ENCODE results near the gene SEPTIN12. TPM values are rescaled to one million over a fixed set of nuclear protein-coding genes. Genes with fewer than 3 reads are reported as not detected.
"Not testable (repeated sequence)": the region's sequence is repeated elsewhere in the genome, so short reads cannot be mapped to it uniquely, and the experiment has no call there.

Gene SEPTIN12
- total RNA-seq, 1 donor from 2014 or later = not detected

DNA sequence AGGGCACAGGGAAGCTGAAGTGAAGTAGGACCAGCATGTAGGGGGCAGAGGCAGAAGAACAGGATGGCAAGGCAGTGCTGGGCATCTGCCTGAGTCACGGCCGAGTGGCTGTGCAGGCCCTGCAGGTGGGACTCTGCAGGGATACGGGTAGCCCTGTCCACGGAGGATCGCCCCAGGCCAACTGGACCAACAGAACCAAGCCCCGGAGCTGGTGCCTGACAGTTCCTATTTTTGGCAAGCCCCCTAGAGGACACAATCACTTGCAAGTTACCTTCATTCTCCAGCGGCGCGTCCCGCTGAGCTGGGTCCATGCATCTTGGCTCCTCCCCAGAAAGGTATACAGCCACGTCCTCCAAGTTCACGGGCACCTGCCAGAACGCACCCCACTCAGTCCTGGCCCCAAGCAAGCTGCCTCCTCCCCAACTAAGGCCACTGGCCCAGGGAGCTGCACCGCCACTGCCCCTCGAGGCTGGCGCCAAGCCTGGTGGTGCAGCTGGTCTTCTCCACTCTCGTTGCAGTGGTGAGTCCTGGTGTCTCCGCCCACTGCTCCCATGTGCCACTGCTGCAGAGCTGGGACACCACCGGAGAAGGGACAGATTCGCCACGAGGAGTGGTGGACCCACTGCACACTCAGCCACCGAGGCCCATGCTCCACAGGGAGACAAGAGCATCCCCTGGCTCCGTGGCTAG, 27.8 kb downstream of the SEPTIN12 start:
- no peak for DNase-seq (ENCODE audit: extremely low read depth, low read depth, low spot score)

DNA sequence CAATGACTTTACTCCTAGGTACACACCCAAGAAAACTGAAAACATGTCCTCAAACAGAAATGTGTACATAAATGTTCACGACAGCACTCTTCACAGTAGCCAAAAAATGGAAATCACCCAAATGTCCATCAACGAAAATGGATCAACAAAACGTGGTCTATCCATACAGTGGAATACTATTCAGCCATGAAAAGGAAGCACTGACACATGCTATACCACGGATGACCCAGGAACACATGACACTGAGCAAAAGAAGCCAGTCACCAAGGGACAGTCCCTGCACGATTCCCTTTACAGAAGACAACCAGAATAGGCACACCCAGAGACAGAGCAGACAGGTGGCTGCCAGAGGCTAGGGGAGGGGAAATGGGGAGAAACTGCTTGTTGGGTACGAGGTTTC, 32.5 kb downstream of the SEPTIN12 start:
- DNase-seq (ENCODE audit: extremely low read depth, low read depth, low spot score) = no peak

DNA sequence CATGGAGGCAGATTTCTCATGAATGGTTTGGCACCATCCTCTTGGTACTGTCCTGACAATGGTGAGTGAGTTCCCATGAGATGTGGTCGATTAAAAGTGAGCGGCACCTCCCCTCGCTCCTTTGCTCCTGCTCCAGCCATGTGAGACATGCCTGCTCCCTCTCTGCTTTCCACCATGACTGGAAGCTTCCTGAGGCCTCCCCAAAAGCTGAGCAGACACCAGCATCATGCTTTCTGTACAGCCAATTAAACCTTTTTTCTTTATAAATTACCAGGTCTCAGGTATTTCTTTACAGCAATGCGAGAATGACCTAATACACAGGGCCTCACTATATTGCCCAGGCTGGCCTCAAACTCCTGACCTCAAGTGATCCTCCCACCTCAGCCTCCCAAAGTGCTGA, 33.3 kb downstream of the SEPTIN12 start:
- no peak for DNase-seq (ENCODE audit: extremely low read depth, low read depth, low spot score)

DNA sequence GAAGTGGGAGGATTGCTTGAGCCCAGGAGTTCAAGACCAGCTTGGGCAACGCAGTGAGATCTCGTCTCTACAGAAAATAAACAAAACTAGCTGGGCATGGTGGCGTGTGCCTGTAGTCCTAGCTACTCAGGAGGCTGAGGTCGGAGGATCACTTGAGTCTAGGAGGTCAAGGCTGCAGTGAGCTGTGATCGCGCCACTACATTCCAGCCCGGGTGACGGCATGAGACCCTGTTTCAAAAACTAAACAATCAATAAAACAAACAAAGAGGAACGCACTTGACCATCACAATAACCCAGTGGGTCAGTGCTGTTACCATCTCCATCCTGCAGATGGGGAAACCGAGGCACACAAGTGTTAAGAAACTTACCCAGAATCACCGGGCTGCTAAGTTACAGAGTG, 34.9 kb downstream of the SEPTIN12 start:
- no peak for DNase-seq (ENCODE audit: extremely low read depth, low read depth, low spot score)

DNA sequence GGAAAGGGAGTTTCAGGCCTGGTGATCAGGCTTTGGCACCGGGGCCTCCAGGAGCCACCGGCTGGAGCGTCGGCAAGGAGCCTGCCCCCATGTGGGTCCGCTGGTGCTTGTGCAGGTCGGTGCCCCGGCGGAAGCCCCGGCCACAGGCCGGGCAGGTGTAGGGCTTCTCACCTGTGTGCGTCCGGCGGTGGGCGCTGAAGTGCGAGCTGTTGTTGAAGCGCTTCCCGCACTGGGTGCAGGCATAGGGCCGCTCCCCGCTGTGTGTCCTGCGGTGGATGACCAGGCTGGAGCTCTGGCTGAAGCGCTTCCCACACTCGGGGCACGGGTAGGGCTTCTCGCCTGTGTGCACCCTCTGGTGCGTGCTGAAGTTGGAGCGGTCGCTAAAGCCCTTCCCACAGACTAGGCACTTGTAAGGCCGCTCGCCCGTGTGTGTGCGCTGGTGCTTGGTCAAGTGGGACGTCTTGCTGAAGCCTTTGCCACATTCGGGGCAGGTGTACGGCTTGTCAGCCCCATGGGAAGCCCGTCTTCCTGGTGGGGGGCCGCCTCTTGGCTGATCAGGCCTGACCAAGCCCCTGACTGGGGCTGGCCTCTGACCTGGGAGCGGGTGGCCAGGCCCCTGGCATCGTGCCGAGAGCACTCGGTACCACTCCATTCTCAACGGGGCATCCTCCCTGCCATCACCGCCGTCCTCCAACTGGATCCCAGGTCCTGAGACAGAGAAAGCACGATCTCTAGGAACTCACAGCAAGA, 35.6 kb downstream of the SEPTIN12 start:
- no peak for DNase-seq (ENCODE audit: extremely low read depth, low read depth, low spot score)

DNA sequence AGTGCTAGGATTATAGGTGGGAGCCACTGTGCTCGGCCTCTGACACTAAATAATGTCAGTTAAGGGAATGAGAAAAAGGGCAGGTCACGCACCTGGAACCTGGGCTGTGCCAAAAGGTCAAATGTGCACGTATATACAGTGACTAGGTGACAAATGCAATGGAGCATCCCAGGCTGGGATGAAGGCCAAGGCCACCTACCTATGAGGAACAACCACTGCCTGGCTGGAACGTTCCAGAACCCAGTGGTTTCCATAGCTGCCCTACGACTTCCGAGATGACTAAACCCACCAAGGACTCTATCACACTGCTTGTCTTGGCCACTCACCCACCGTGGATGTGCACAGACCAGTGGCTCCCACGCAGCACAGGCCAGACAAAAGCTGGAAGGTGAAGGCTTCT, 37.2 kb downstream of the SEPTIN12 start:
- no peak for DNase-seq (ENCODE audit: extremely low read depth, low read depth, low spot score)

DNA sequence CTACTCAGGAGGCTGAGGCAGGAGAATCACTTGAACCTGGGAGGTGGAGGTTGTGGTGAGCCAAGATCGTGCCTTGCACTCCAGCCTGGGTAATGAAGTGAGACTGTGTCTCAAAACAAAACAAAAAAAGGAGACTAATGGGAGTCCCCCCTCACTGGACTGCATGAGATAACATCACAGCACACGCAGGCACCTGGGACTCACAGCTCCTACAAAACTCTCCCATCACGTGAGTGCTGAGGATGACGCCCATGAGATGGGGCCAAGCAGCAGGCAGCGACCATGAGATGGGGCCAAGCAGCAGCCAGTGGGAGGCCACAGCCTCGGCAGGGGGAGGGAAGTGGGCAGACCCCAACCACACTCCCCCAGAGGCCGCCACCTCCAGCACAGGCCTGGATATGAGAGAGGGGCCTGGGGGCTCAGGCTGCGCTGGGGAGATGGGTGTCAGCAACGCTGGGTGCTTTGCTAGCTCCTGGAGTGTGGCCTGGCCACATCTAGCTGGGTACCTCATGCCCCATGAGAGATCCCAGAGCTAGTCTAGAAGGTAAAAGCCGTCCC, 38.4 kb downstream of the SEPTIN12 start:
- DNase-seq (ENCODE audit: extremely low read depth, low read depth, low spot score) = no peak

DNA sequence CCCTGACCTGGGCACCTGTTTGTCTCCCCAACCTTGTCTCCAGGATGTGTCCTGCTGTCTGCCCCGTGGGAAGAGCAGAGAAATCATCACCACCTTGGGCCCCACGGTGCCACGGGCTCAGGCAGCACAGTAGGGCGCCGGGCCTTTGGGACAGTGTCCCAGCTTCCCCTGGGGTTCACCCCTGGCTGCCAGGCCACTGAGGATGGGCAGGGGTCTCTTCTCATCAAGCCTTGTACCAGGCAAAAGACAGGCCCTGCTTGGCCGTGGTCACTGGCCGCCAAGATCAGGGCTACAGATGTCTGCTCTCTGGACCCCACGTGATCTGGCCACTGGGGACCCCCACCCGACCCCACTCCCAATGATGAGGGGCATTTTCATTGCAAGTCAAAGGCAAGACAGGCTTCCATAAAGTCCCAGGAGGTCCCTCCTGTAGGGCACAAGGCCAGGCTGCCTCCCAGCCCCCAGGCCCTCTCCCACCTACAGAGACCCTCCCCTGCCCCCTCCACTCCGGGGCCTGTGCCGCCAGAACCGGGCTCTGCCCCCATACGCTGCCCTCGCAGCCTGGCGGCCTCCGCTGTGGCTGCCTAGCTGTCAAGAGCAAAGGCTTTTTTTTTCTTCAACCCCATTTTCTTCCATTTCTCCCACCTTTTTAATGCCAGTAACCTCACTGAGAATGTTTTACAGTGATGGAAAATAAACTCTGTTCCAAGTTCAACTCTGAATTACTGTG, 39.3 kb downstream of the SEPTIN12 start:
- DNase-seq (ENCODE audit: extremely low read depth, low read depth, low spot score) = no peak

DNA sequence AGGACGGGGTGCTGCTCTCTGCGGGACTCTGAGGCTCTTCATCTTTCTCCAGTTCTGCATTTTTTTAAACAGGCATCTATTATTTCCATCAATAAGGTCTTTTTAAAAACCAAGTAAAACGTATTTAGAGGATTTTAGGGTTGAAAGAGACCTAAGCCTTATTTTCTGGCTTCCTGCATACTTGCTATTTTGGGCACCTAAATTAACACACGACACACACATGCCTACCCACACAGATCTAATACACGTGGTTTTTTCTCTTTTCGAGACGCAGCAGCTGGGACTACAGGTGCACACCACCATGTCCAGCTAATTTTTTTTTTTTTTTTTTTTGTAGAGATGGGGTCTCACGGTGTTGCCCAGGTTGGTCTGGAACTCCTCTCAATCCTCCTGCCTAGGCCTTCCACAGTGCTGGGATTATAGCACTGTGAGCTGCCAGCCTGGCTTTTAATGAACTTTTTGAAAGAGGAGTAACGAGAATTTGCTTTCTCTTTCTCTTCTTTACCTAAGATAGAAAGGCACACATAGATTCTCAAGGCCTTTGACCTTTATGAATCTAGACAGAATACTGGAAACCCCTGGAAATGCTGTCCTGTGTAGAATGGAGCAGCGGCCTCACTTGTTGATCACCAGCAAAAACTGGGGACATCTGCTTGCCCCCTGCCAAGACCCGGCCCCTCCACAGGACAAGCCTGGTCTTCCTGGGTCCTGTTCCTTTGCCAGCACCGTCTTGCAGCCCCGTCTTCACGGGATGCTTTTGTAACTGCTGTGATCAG, 40.1 kb downstream of the SEPTIN12 start:
- DNase-seq (ENCODE audit: extremely low read depth, low read depth, low spot score) = no peak

DNA sequence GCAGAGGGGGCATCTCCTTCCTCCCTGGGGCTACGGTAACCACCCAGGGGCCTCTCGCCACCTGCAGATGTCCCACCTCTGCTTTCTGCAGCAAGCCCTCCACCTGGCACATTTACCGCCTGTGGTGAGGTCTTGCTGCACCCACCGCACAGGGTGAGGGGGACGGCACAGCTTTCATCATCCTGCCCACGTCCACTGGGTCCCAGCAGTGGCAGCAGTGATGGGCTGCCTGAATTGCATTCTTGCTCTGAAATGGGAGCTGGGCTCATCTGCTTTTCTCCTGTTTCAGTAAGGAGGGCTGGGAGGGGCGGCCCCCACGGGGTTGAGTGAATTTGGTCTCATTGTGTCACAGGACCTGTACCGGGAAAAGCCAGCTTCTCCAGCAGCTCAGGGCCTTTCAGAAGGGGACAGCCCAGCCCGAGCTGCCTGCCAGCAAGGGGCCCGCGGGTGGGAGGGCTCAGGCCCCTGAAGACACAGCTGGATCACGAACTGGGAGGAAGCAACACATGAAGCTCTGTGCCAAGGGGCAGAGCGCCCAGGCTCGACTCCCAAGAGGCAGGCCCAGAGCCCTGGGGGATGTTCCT, 41.1 kb downstream of the SEPTIN12 start:
- DNase-seq (ENCODE audit: extremely low read depth, low read depth, low spot score) = no peak

DNA sequence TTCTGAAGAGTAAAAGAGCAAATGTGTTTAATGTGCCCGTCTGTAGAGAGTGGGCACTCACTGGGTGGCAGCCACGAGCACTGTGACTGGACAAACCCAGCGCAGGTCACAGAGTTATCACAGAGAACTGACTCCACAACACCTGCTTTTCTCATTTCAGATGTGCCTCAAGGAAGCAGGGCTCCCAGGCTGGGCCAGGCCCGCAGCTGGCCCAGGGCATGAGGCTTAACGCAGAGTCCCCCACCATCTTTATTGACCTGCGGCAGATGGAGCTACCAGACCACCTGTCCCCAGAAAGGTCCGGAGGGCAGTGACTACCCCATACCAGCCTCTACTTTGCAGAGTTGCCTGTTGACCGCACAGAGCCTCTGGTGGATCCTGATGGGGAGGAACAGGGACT, 41.9 kb downstream of the SEPTIN12 start:
- DNase-seq (ENCODE audit: extremely low read depth, low read depth, low spot score) = no peak

DNA sequence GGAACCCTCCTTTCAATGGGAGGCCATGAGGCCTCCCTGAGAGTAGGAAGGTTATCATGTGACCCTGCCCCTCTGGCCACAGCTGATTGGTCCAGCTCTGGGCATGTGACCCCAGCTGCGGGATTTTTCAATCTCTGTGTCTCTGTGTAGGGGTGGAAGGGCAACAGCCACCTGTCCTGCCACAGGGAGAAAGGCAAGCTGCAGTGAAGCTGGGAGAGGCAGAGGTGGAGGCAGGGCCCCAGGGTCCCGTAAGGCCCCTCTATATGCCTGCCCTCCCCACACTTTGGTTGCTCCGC, 42.9 kb downstream of the SEPTIN12 start:
- no peak for DNase-seq (ENCODE audit: extremely low read depth, low read depth, low spot score)

DNA sequence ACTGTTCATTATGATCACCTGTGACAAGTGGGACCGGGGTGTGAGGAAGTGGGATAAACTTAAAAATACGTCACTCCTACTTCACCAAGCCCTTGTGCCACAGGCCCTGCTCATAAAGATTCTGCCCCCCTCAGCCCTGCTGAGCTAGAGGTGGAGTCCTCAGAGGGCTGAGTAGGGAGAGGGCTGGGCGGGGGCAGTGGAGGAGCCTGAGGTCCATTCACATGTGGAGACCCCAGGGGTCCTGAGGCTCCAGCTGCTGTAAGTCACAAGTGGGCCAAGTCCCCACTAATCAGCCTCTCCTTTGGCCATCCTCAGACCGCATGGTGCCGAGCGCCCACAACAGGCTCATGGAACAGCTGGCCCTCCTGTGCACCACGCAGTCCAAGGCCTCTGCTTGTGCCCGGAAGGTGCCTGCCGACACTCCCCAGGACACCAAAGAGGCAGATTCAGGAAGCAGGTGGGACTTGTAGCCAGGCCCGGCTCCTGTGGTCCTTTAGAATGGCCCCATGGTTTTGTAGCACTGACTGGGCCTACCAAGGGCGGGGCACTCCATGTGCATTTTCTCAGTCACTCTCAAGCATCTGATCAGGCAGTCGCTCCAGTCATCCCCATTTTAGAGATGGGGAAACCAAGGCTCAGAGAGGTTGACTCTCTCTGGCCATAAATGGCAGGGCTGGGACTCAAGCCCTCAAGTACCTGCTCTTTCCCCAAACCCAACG, 43.4 kb downstream of the SEPTIN12 start:
- DNase-seq (ENCODE audit: extremely low read depth, low read depth, low spot score) = no peak

DNA sequence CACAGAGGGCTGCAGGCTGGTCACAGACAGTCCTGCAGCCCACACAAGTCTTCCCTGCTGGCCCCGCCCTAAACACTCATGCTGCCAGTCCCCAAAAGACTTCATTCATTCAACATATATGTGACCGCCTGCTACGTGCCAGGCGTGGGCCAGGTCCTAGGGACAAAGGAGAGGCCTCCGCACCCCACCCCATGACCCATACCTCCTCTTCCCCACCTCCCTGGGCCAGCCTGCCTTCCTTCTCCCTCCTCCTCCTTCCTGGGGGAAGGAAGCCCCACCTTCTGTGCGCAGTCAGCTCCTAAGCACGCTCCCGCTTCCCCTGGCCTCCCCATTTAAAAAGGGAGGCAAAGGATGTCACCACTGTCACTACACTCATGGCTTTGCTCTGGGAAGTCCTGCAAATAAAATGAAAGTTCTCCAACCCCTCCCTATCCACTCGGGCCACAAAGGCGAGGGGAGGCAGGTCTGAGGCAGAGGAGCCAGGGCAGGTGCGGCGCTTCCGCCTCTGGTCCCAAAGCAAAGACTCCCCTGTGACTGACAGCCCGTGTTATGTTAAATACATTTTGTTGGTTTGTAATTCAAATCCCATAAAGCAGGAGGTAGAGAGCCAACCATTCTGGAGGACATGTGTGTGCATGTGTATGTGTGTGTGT, 44.8 kb downstream of the SEPTIN12 start:
- no peak for DNase-seq (ENCODE audit: extremely low read depth, low read depth, low spot score)

DNA sequence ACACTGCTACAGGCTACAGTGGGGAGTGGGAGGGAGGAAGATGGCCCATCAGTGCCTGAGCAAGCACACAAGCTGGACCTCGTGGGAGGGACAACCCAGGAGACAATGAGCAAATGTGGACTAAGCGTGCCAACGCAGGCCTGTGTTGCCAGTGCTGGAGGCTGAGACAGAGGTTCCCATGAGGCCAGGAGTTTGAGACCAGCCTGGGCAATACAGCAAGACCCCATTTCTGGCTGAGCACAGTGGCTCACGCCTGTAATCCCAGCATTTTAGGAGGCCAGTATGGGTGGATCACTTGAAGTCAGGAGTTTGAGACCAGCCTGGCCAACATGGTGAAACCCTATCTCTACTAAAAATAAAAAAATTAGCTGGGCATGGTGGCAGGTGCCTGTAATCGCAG, 49.8 kb downstream of the SEPTIN12 start:
- not testable (repeated sequence) for DNase-seq (ENCODE audit: extremely low read depth, low read depth, low spot score)

DNA sequence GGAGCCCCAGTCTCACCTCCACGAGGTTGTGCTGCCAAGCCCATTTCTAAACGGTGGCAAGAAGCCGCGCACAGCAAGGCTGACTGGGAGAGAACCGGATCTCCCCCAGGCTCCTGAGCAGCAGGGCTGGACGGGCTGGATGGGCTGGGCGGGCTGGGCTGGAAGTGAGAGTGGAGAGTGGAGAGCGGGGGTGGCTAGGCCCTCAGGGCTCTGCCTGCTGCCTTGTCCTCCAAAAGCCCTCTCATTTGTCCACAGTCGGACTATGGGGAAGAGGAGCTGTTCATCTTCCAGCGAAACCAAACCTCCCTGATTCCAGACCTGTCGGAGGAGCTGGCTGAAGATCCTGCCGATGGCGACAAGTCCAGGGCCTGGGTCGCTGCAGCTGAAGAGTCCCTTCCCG, 50.6 kb downstream of the SEPTIN12 start:
- no peak for DNase-seq (ENCODE audit: extremely low read depth, low read depth, low spot score)

DNA sequence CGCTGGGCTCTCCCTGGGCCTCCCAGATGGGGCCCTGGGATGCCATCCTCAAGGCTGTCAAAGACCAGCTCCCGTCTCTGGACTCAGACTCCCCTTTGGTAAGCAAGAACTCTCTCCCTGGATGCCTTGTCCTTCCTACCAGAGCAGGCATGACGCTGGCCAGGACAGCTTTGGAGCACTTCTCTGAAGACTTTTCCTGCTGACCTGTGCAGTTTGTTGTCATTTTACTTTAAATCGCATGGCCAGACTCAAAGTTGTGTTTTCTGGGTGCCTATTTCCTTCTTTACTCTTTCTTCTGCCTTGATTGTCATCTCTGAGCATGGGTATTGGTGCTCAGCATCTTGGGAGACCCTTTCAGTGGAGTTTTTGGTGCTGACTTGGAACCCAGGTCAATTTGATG, 51.6 kb downstream of the SEPTIN12 start:
- no peak for DNase-seq (ENCODE audit: extremely low read depth, low read depth, low spot score)

DNA sequence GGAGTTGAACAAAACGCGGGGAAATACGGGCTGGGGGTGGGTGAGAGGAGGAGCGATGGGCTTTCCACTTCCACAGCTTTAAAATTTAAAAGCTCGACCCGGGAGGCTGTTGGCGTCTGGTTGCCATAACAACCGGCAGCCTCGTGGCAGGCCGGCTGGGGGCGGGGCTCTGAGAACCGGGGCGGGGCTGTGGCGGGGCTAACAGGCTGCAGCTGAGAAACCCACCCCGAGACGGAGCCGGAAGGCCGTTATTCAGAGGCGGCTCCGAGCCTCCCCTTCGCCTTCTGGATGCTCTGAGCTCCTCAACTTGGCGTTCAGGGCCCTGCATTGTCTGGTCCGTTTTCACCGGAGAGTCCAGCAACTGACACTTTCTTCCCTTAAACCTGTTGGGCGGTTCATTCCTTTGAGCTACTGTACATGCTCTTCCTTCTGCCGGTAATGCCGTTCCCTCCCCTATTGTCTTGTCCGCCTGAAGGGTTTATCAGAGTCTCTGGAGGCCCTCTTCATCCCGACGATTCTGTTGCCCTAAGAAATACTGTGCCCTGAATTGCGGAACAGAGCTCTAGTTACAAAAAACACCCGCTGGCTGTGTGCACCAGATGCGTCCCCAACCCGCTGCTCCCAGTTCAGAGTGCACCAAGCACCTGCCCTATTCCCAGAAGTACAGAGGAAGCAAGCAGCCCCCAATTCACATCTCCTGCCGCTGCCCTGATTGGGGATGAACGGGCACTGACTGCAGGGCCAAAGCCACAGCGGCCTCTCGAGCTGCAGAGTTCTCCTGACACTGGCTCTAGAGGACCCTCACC, 53.2 kb downstream of the SEPTIN12 start:
- DNase-seq (ENCODE audit: extremely low read depth, low read depth, low spot score) = no peak

Measured in glomerular endothelial cell (primary cell).